ENCODE measurements around the gene POLR1C. TPM values are rescaled to one million over a fixed set of nuclear protein-coding genes. Genes with fewer than 3 reads are reported as not detected.

Gene POLR1C
- total RNA-seq (2022; extraction: Qiagen RNA extraction) = 44.0 to 54.8 TPM (median 47.0 TPM) in 5 replicates

DNA sequence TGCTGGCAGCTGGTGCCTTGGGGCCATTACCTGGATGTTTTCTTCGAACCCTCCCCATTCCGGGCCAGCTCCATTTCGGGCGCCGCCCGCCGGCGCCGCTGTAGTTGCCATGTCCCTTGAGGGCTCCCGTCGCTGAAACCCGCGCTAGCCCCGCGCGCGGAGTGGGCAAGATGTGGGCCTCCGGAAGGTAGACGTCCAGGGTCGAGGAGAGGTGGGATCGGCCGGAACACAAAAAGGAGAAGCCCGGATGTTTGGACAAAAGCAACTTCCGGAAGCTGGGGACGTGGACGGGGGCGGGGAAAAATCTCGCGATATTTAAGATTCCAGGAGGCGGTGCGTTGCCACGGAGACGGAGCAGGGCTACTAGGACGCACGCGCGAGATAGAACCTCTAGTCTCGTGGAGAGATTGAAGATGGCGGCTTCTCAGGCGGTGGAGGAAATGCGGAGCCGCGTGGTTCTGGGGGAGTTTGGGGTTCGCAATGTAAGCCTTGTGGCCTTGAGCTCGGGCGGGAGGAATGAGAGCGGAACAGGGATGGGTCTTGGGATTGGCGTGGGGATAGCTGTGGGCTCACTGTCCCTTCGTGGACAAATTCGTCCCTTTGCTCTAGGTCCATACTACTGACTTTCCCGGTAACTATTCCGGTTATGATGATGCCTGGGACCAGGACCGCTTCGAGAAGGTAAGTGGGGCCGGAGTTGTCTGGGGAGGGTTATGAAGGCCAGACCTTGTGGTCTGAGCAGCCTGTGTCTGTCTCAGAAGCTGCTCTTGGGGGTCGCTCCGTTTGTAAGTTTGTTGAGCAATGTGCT is at the start of gene POLR1C, which contains the start of gene YIPF3:
TSS of gene POLR1C (plus strand) at position 393 of the 808 bp plus-strand sequence. CDS start at position 414, 21 bp downstream.
TSS of gene YIPF3 (minus strand) at position 230 of the 808 bp plus-strand sequence. CDS start at position 111, 119 bp downstream.

DNA sequence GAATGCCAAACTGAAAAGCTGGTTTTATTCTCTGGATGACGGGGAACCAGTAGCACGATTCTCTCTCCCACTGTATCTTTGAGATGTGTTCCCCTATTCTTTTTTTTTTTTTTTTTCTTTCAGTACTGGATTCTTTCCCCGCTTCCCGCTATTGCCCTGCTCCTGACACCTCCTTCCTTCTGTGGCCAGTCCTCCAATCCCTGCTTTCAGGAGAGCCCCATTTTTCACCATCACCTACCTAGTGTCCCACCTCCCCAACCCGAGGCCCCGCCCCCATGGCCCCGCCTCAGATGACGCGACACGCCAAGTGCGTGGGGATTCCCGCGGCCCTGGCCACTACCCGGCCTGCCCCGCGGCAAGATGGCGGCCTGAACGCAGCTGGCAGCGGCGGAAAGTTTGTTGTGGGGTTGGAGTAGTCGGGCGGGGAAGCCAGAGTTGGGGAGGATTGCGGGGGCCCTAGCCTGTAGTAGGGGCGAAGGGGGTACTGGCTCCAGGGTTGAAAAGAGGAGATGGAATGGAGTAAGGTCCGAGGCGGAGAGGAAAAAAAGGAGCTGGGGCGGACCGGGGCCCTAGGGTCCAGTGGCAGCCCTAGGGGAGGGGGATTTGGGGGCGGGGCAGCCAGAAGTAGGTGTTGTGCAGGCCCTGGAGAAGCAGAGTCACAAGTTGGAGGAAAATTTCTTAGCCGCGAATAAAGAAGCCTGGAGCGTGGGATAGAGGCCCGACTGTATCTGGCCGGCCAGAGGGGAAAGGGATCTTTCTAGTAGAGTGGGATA is 39.5 kb upstream of the POLR1C start, which contains the start of gene TJAP1:
TSS of gene TJAP1 (plus strand) at position 336 of the 773 bp plus-strand sequence. CDS start 21,432 bp downstream, outside the sequence.

GRCh38 chr6:43509984-43510826 is 6.7 kb upstream of the POLR1C start, which contains the start of gene LRRC73:
TSS of gene LRRC73 (minus strand) at chr6:43510346. CDS start at chr6:43509785, 561 bp downstream.

Other genes with a start within 250 kb of the POLR1C start
- not detected in 5 replicates for gene SLC22A7, start 218.8 kb upstream of the POLR1C start, total RNA-seq (2022; extraction: Qiagen RNA extraction)
- gene CRIP3, start 208.3 kb upstream of the POLR1C start, total RNA-seq (2022; extraction: Qiagen RNA extraction) = 0.31 to 0.45 TPM (median 0.37 TPM) in 4 of 5 replicates, not detected in the other
- 3.6 to 6.7 TPM (median 5.0 TPM) in 5 replicates for gene ZNF318, start 147.4 kb upstream of the POLR1C start, total RNA-seq (2022; extraction: Qiagen RNA extraction)
- gene ABCC10, start 89.5 kb upstream of the POLR1C start, total RNA-seq (2022; extraction: Qiagen RNA extraction) = 7.7 to 10.6 TPM (median 9.2 TPM) in 5 replicates
- 5.6 to 8.1 TPM (median 7.6 TPM) in 5 replicates for gene DLK2, start 61.5 kb upstream of the POLR1C start, total RNA-seq (2022; extraction: Qiagen RNA extraction)
- gene TJAP1, start 39.5 kb upstream of the POLR1C start, total RNA-seq (2022; extraction: Qiagen RNA extraction) = 17.8 to 19.6 TPM (median 18.8 TPM) in 5 replicates
- gene LRRC73, start 6.7 kb upstream of the POLR1C start, total RNA-seq (2022; extraction: Qiagen RNA extraction) = 0.71 to 1.4 TPM (median 1.1 TPM) in 5 replicates
- 64.0 to 74.4 TPM (median 71.7 TPM) in 5 replicates for gene YIPF3, start 163 bp upstream of the POLR1C start, total RNA-seq (2022; extraction: Qiagen RNA extraction)
- gene XPO5, start 58.9 kb downstream of the POLR1C start, total RNA-seq (2022; extraction: Qiagen RNA extraction) = 24.5 to 32.5 TPM (median 26.6 TPM) in 5 replicates
- gene POLH, start 59.1 kb downstream of the POLR1C start, total RNA-seq (2022; extraction: Qiagen RNA extraction) = 7.6 to 11.6 TPM (median 10.3 TPM) in 5 replicates
- 13.9 to 19.2 TPM (median 18.4 TPM) in 5 replicates for gene GTPBP2, start 112.2 kb downstream of the POLR1C start, total RNA-seq (2022; extraction: Qiagen RNA extraction)
- 33.7 to 38.3 TPM (median 36.7 TPM) in 5 replicates for gene MAD2L1BP, start 118.8 kb downstream of the POLR1C start, total RNA-seq (2022; extraction: Qiagen RNA extraction)
- gene RSPH9, start 127.9 kb downstream of the POLR1C start, total RNA-seq (2022; extraction: Qiagen RNA extraction) = 0.14 to 0.33 TPM (median 0.17 TPM) in 5 replicates
- gene MRPS18A, start 170.7 kb downstream of the POLR1C start, total RNA-seq (2022; extraction: Qiagen RNA extraction) = 46.1 to 48.8 TPM (median 48.0 TPM) in 5 replicates

Measured in A549 treated with Hydrocortisone at 1 μM for 4 hours (cell line).